CD8-positive, alpha-beta memory T cell (primary cell): ENCODE results near the gene RAP1GAP2. TPM values are rescaled to one million over a fixed set of nuclear protein-coding genes. Genes with fewer than 3 reads are reported as not detected.

Experiments
- CTCF ChIA-PET: fragments of 350-600 bp; sonication (Branson Sonifier 250); formaldehyde crosslinking; loops from one replicate; lab custom pipeline; 2021; ENCODE audit warnings: antibody characterized with exemption; lab: Charles Lee
- POLR2A ChIA-PET: fragments of 350-600 bp; sonication (Branson Sonifier 250); formaldehyde crosslinking; loops from one replicate; lab custom pipeline; 2021; ENCODE audit warnings: antibody characterized with exemption; lab: Charles Lee
- DNase-seq, 5 donors: peaks; one replicate each; pipeline versions ENCODE4 v3.0.0 to v3.0.0-alpha.2; 2020 to 2022; ENCODE audit warnings: mixed read lengths in 1 of 5
- H3K27ac ChIP-seq: one replicate; pipeline ENCODE4 v1.7.0; 2013; ENCODE audit warnings: low read depth, mild to moderate bottlenecking, low read length, moderate library complexity
- H3K27me3 ChIP-seq: 2 replicates; pipeline ENCODE4 v1.7.0; 2013; ENCODE audit warnings: low read length, mild to moderate bottlenecking; ENCODE audit not compliant: insufficient read depth, poor library complexity, severe bottlenecking
- H3K36me3 ChIP-seq: 2 replicates; pipeline ENCODE4 v1.7.0; 2013; ENCODE audit warnings: mild to moderate bottlenecking, low read length, moderate library complexity; ENCODE audit not compliant: insufficient read depth
- H3K4me1 ChIP-seq: 2 replicates; pipeline ENCODE4 v1.7.0; 2013; ENCODE audit warnings: mild to moderate bottlenecking, low read length, moderate library complexity; ENCODE audit not compliant: insufficient read depth
- H3K4me3 ChIP-seq: 2 replicates; pipeline ENCODE4 v1.7.0; 2013; ENCODE audit warnings: mild to moderate bottlenecking, low read length
- H3K9me3 ChIP-seq: 2 replicates; pipeline ENCODE4 v1.7.0; 2013; ENCODE audit warnings: mild to moderate bottlenecking, low read length
- H3K27ac Mint-ChIP-seq, 8 donors: one replicate each; pipeline ENCODE4 v1.8.0; 2020 to 2021; ENCODE audit warnings: mixed read lengths in 8 of 8, mild to moderate bottlenecking in 6 of 8, inconsistent platforms in 3 of 8, moderate library complexity in 3 of 8
- H3K27me3 Mint-ChIP-seq, 2 donors: one replicate each; pipeline ENCODE4 v1.8.0; 2020 to 2021; ENCODE audit warnings: mixed read lengths in 2 of 2, mild to moderate bottlenecking in 1 of 2, moderate library complexity in 1 of 2
- H3K36me3 Mint-ChIP-seq, 3 donors: one replicate each; pipeline ENCODE4 v1.8.0; 2020 to 2021; ENCODE audit warnings: mixed read lengths in 3 of 3, inconsistent platforms in 1 of 3, mild to moderate bottlenecking in 1 of 3
- H3K4me1 Mint-ChIP-seq, 3 donors: one replicate each; pipeline ENCODE4 v1.8.0; 2020 to 2021; ENCODE audit warnings: mixed read lengths in 3 of 3, inconsistent platforms in 1 of 3, mild to moderate bottlenecking in 1 of 3
- H3K4me3 Mint-ChIP-seq, 7 donors: one replicate each; pipeline ENCODE4 v1.8.0; 2020 to 2021; ENCODE audit warnings: mixed read lengths in 7 of 7, mild to moderate bottlenecking in 6 of 7, moderate library complexity in 4 of 7, inconsistent platforms in 2 of 7
- H3K9me3 Mint-ChIP-seq, 5 donors: one replicate each; pipeline ENCODE4 v1.8.0; 2020 to 2022; ENCODE audit warnings: mixed read lengths in 5 of 5, mild to moderate bottlenecking in 3 of 5, moderate library complexity in 2 of 5, inconsistent platforms in 1 of 5
- polyA plus RNA-seq: library from polyadenylated mRNA; unstranded; fragments of 300-500 nt; fragmentation: Illumina TruSeq; gene quantifications from one replicate; pipeline ENCODE4 v1.2.3, GENCODE V29; 2021
- total RNA-seq, 2 experiments: library from RNA; stranded (reverse); gene quantifications; one replicate each; pipeline ENCODE4 v1.2.3, GENCODE V29; 2021

Gene RAP1GAP2
- total and polyA plus RNA-seq, 3 experiments from 2014 or later = 1.2 to 6.3 (median 1.4) TPM

- H3K27ac ChIP-seq = no peak overlapping the region
- POLR2A ChIA-PET = interaction anchor here (0.5 to 0.7 kb wide), 2 partner anchors 189 to 777 kb away, joined by 3 read pairs; no protein-coding TSS in a partner anchor
- H3K36me3 Mint-ChIP-seq = peaks cover 8 to 61% (median 9%) of the 10 kb centered on the region in 3 donors
These were observed 207.3 kb downstream of the RAP1GAP2 start for GRCh38 chr17:3003296-3004149.

DNA sequence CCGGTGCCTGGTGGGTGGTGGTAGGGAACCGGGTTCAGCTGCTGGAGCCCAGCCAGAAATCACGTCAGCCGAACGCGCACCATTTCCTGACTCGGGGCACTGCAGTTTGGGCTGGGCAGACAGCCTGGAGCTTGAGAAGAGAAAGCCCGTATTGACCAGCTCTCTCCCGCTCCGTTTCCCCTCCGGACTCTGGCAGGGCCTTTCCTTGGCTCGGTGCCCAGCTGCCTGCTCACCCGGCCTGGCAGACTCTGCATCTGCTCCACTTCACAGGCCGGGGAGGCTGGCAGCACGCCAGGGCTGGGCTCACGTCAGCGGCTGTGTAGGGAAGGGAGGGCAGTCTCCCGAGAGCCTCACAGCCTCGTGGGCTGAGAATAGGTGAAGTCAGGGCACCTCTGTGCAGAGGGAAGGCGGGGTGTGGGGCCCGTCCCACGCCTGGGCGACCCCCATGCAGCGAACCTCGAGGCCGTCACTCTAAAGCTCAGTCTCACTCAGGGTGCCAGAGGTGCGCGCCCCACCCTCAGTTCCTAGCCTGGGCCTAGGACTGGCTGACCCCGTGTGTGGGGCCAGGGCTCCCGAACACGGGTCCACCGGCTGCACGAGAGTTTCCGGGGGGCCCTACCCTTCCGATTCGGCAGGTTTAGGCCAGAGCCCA lies 208.0 kb downstream of the RAP1GAP2 start:
- Mint-ChIP-seq H3K4me1 (peaks cover 6 to 29% (median 6%) of the 10 kb centered on the region in 3 donors), H3K27me3 (no peaks in the 10 kb centered on the region), H3K4me3 (peak overlapping the region in 2 of 7 donors; percentile 45 to 57), H3K36me3 (peaks cover 9 to 62% (median 11%) of the 10 kb centered on the region in 3 donors), H3K9me3 (no peaks in the 10 kb centered on the region), H3K27ac (peak overlapping the region in 1 of 8 donors; percentile 64)
- CTCF ChIA-PET = interaction anchor here (1.4 kb wide), 1 partner anchor 155 kb away, joined by 4 read pairs; no protein-coding TSS in a partner anchor
- Histone ChIP-seq H3K4me3 (peak overlapping the region; percentile 53), H3K27me3 (no peaks in the 10 kb centered on the region), H3K36me3 (peaks cover 4% of the 10 kb centered on the region), H3K27ac (no peak overlapping the region), H3K4me1 (peaks cover 19% of the 10 kb centered on the region), H3K9me3 (no peaks in the 10 kb centered on the region)
- DNase-seq = peak in 4 of 5 donors; percentile 14 to 73 (median 54)
- POLR2A ChIA-PET = interaction anchor here (0.5 to 0.7 kb wide), 2 partner anchors 189 to 776 kb away, joined by 3 read pairs; no protein-coding TSS in a partner anchor

More at GRCh38 chr17:3003296-3004149, 207.3 kb downstream of the RAP1GAP2 start:
- Mint-ChIP-seq H3K27me3 (no peaks in the 10 kb centered on the region), H3K4me1 (peaks cover 6 to 29% (median 6%) of the 10 kb centered on the region in 3 donors), H3K4me3 (peak overlapping the region in 1 of 7 donors; percentile 57), H3K27ac (peak overlapping the region in 5 of 8 donors; percentile 32 to 70 (median 64)), H3K9me3 (no peaks in the 10 kb centered on the region)
- Histone ChIP-seq H3K4me1 (peaks cover 19% of the 10 kb centered on the region), H3K27me3 (no peaks in the 10 kb centered on the region), H3K9me3 (no peaks in the 10 kb centered on the region), H3K36me3 (peaks cover 5% of the 10 kb centered on the region), H3K4me3 (peak overlapping the region; percentile 53)
- CTCF ChIA-PET = interaction anchor here (1.4 kb wide), 1 partner anchor 155 kb away, joined by 4 read pairs; no protein-coding TSS in a partner anchor
- DNase-seq = no peak

DNA sequence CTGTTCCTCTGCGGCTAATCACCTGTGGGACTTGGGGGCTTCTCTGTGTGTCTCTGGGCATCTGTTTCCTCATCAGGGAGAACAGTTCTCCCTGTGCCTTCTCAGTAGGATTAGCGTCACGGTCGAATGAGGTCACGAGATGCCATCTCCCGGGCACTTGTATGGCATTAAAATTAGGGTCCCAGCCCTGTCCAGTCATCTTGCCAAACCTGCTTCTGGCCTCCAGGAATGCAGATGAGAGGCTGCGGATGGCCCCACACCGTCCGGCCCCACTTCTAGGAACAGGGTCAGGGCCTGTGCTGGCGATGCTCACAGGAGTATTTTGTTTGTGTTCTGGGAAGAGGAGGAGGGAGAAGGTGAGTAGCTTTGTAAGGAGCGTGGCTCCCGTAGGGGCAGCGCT lies 208.7 kb downstream of the RAP1GAP2 start:
- peaks cover 6 to 29% (median 6%) of the 10 kb centered on the region in 3 donors for H3K4me1 Mint-ChIP-seq
- peak overlapping the region in 1 of 8 donors; percentile 84 for H3K27ac Mint-ChIP-seq
- H3K27me3 ChIP-seq = no peaks in the 10 kb centered on the region
- POLR2A ChIA-PET = no interaction called here
- no peak overlapping the region for H3K4me3 ChIP-seq
- H3K4me1 ChIP-seq = peaks cover 19% of the 10 kb centered on the region
- no peaks in the 10 kb centered on the region for H3K27me3 Mint-ChIP-seq
- H3K4me3 Mint-ChIP-seq = no peak overlapping the region
- no peak overlapping the region for H3K27ac ChIP-seq
- DNase-seq = no peak
- H3K9me3 ChIP-seq = no peaks in the 10 kb centered on the region
- H3K36me3 Mint-ChIP-seq = peaks cover 9 to 62% (median 11%) of the 10 kb centered on the region in 3 donors
- no peaks in the 10 kb centered on the region for H3K36me3 ChIP-seq
- H3K9me3 Mint-ChIP-seq = no peaks in the 10 kb centered on the region
- CTCF ChIA-PET = no interaction called here

- Histone ChIP-seq H3K4me3 (no peak overlapping the region), H3K36me3 (no peaks in the 10 kb centered on the region), H3K9me3 (no peaks in the 10 kb centered on the region), H3K27me3 (no peaks in the 10 kb centered on the region), H3K4me1 (peaks cover 19% of the 10 kb centered on the region), H3K27ac (no peak overlapping the region)
- H3K36me3 Mint-ChIP-seq = peaks cover 9 to 67% (median 11%) of the 10 kb centered on the region in 3 donors
- H3K27me3 Mint-ChIP-seq = no peaks in the 10 kb centered on the region
- peak overlapping the region in 1 of 7 donors; percentile 23 for H3K4me3 Mint-ChIP-seq
- no peaks in the 10 kb centered on the region for H3K9me3 Mint-ChIP-seq
- no peak overlapping the region for H3K27ac Mint-ChIP-seq
- H3K4me1 Mint-ChIP-seq = peaks cover 6 to 29% (median 6%) of the 10 kb centered on the region in 3 donors
- DNase-seq = no peak
- CTCF ChIA-PET = no interaction called here
- POLR2A ChIA-PET = no interaction called here
These were observed 209.5 kb downstream of the RAP1GAP2 start for GRCh38 chr17:3005696-3006095.

DNA sequence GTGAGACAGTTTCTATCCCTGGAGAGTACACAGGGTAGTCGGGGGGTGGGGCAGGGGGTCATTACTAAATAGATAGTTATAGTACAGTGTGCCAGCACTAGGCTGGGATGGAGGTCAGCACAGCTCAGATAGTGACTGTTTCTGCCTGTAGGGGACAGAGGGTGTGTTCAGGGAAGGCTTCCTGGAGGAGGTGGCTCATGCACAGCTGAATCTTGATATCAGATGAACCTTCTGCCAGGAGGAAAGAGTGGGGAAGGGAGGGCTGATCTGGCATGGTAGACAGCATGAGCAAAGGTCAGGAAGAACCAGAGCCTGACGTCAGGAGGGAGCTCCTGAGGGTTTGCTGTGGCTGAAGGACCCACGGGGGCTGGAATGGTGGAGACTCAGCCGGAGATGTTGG lies 210.6 kb downstream of the RAP1GAP2 start:
- Histone ChIP-seq H3K9me3 (no peaks in the 10 kb centered on the region), H3K27me3 (no peaks in the 10 kb centered on the region), H3K36me3 (no peaks in the 10 kb centered on the region), H3K4me3 (no peak overlapping the region), H3K27ac (no peak overlapping the region), H3K4me1 (peaks cover 19% of the 10 kb centered on the region)
- Mint-ChIP-seq H3K27ac (peak overlapping the region in 3 of 8 donors; percentile 14 to 91 (median 77)), H3K4me1 (peaks cover 6 to 29% (median 6%) of the 10 kb centered on the region in 3 donors), H3K27me3 (no peaks in the 10 kb centered on the region), H3K36me3 (peaks cover 9 to 68% (median 11%) of the 10 kb centered on the region in 3 donors), H3K9me3 (no peaks in the 10 kb centered on the region), H3K4me3 (no peak overlapping the region)
- ChIA-PET CTCF (no interaction called here), POLR2A (no interaction called here)
- DNase-seq = no peak

- no peak for DNase-seq
- CTCF ChIA-PET = interaction anchor here (1.4 to 1.7 kb wide), 2 partner anchors 160 to 221 kb away, joined by 5 to 6 read pairs; no protein-coding TSS in a partner anchor
- H3K27ac ChIP-seq = no peak overlapping the region
- H3K4me1 ChIP-seq = peaks cover 15% of the 10 kb centered on the region
- H3K27ac Mint-ChIP-seq = peak overlapping the region in 2 of 8 donors; percentile 37 to 82
- no peaks in the 10 kb centered on the region for H3K36me3 ChIP-seq
- H3K4me3 ChIP-seq = no peak overlapping the region
- H3K4me3 Mint-ChIP-seq = no peak overlapping the region
- H3K36me3 Mint-ChIP-seq = peaks cover 9 to 68% (median 11%) of the 10 kb centered on the region in 3 donors
- no peaks in the 10 kb centered on the region for H3K27me3 ChIP-seq
- no peaks in the 10 kb centered on the region for H3K27me3 Mint-ChIP-seq
- no peaks in the 10 kb centered on the region for H3K9me3 ChIP-seq
- H3K9me3 Mint-ChIP-seq = no peaks in the 10 kb centered on the region
- POLR2A ChIA-PET = no interaction called here
- peaks cover 4 to 21% (median 4%) of the 10 kb centered on the region in 3 donors for H3K4me1 Mint-ChIP-seq
These were observed 211.4 kb downstream of the RAP1GAP2 start for GRCh38 chr17:3007651-3008121.

DNA sequence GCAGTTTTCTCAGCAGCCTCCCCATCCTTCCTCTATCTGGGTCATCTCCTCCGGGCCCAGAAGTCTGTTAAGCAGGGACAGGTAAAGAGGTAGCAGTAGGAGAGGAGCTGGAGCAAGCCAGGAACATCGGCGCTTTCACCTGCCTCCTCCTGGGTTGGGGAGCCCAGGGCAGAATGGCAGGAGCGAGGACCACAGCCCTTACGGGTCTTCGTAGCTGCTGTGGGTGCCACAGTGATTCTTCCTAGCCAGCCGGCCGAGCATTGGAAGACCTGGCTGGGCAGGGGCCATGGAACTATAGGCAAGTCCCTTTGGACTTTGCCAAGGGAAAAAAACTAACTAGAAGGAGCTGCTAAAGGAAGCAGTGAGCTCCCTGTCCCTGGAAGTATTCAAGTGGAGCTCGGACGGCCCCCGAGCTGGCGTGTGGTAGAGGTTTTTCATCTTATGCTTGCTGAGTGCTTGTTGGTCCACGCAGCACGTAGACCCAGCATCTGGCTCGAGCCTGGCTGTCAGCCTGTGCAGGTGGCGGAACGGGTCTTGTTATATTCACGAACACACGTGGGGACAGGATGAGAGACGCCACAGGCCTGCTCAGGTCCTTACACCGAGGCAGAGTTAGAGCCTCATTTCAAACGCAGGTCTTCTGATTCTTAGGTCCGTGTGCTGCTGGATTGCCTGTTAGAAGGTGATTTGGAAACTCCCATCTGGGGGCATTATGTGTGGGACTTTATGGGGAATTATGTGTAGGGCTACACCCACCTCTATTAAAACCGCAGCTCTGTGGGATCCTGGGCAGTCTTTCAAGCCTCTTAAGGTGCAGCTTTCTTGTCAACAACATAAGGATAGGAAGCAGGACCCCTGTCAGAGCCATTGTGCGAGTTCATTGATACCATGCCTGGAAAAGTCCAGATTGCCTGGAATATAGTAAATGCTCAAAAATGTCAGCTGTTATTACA lies 212.4 kb downstream of the RAP1GAP2 start:
- H3K4me1 Mint-ChIP-seq = peaks cover 0 to 12% (median 3%) of the 10 kb centered on the region in 3 donors
- H3K9me3 ChIP-seq = no peaks in the 10 kb centered on the region
- H3K27ac Mint-ChIP-seq = peak overlapping the region in 2 of 8 donors; percentile 14 to 63
- H3K4me1 ChIP-seq = peaks cover 9% of the 10 kb centered on the region
- H3K27me3 ChIP-seq = no peaks in the 10 kb centered on the region
- H3K36me3 Mint-ChIP-seq = peaks cover 9 to 72% (median 11%) of the 10 kb centered on the region in 3 donors
- ChIA-PET POLR2A (no interaction called here), CTCF (interaction anchor here (1.4 to 1.7 kb wide), 2 partner anchors 161 to 222 kb away, joined by 5 to 6 read pairs; no protein-coding TSS in a partner anchor)
- no peaks in the 10 kb centered on the region for H3K9me3 Mint-ChIP-seq
- peaks cover under 1% of the 10 kb centered on the region for H3K36me3 ChIP-seq
- H3K4me3 Mint-ChIP-seq = no peak overlapping the region
- no peak overlapping the region for H3K27ac ChIP-seq
- no peak overlapping the region for H3K4me3 ChIP-seq
- no peaks in the 10 kb centered on the region for H3K27me3 Mint-ChIP-seq
- no peak for DNase-seq
